ENCODE measurements around the gene FOXC1. TPM values are rescaled to one million over a fixed set of nuclear protein-coding genes. Genes with fewer than 3 reads are reported as not detected.

Gene FOXC1
- total RNA-seq, 2 donors from 2014 or later, result 13.5 to 23.6 TPM

DNA sequence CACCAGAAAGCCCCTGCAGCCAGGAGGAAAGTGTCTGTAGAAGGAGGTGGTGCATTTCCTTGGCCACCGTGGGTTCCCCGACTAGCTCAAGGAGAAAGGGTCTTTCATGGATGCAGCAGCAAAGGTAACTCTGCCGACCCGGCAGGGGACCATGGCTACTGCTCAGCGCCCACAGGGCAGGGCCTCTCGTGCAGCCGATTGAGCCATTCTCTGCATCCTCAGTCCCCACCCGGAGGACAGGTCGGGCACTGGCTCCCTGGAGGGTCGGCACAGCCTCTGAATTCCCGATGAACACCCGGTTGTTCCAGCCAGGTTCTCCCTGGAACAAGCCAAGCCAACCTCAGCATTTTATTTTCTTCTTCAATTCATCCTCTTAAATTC, 24.1 kb upstream of the FOXC1 start:
- Histone ChIP-seq H3K27ac (no peak overlapping the region), H3K36me3 (no peaks in the 10 kb centered on the region), H3K4me1 (no peaks in the 10 kb centered on the region), H3K4me3 (no peak overlapping the region), H3K27me3 (no peaks in the 10 kb centered on the region), H3K9me3 (no peaks in the 10 kb centered on the region)
- TF ChIP-seq, protein P1, sequence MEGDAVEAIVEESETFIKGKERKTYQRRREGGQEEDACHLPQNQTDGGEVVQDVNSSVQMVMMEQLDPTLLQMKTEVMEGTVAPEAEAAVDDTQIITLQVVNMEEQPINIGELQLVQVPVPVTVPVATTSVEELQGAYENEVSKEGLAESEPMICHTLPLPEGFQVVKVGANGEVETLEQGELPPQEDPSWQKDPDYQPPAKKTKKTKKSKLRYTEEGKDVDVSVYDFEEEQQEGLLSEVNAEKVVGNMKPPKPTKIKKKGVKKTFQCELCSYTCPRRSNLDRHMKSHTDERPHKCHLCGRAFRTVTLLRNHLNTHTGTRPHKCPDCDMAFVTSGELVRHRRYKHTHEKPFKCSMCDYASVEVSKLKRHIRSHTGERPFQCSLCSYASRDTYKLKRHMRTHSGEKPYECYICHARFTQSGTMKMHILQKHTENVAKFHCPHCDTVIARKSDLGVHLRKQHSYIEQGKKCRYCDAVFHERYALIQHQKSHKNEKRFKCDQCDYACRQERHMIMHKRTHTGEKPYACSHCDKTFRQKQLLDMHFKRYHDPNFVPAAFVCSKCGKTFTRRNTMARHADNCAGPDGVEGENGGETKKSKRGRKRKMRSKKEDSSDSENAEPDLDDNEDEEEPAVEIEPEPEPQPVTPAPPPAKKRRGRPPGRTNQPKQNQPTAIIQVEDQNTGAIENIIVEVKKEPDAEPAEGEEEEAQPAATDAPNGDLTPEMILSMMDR (IDR thresholded peaks at IDR 0.05), result no peak
- peak; percentile 53 for DNase-seq (ENCODE audit: low spot score)

DNA sequence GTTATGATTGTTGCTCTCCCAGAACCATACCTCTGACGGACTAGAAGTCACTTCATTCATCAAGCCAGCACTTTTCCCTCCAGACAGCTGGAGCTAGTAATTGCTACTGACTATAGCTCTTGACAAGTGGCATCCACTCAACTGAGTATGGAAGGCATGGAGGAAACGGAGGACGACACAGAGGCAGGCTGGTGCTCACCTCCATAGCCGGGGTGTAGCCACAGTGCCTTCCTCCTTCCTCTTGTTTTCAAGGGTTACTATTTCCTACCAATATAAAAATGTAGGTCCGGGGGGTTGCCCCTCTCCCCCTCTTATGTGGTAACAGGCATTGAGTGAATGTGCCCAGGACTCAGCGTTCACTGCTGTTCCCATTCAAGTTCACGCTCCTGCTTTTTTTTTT, 23.5 kb upstream of the FOXC1 start:
- TF ChIP-seq, protein P1 (IDR thresholded peaks at IDR 0.05), result no peak

DNA sequence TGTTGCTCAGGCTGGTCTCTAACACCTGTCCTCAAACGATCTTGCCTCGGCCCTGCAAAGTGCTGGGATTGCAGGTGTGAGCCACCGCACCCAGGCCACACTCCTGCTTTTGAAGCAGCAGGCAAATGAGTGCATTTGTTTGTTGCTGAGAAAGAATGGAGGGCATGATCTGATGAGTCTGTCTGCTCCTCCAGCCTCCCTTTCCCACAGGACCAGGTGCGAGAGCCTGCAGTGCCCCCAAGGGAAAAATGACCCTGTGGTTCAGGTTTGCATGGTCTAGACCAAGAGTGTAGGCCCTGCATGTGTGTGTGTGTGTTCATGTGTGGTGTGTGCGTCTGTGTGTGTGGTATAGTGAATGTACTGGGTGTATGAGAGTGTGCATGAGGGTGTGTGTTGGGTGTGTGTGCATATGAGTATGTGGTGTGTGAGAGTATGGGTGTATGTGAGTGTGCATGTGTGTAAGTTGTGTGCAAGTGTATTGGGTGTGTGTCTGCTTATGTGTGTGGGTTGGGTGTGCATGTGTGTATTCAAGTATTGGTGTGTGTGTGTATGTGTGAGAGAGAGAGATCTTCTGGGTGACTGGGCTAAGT, 22.8 kb upstream of the FOXC1 start:
- DNase-seq (ENCODE audit: low spot score), result no peak
- Histone ChIP-seq H3K9me3 (no peaks in the 10 kb centered on the region), H3K27ac (no peak overlapping the region), H3K27me3 (no peaks in the 10 kb centered on the region), H3K4me1 (no peaks in the 10 kb centered on the region), H3K4me3 (no peak overlapping the region), H3K36me3 (no peaks in the 10 kb centered on the region)
- TF ChIP-seq, protein P1 (IDR thresholded peaks at IDR 0.05), result no peak

More for the DNA sequence above, 23.5 kb upstream of the FOXC1 start:
- Histone ChIP-seq H3K27ac (no peak overlapping the region), H3K4me1 (no peaks in the 10 kb centered on the region), H3K36me3 (no peaks in the 10 kb centered on the region), H3K27me3 (no peaks in the 10 kb centered on the region), H3K9me3 (no peaks in the 10 kb centered on the region), H3K4me3 (no peak overlapping the region)
- DNase-seq (ENCODE audit: low spot score), result peak; percentile 42

DNA sequence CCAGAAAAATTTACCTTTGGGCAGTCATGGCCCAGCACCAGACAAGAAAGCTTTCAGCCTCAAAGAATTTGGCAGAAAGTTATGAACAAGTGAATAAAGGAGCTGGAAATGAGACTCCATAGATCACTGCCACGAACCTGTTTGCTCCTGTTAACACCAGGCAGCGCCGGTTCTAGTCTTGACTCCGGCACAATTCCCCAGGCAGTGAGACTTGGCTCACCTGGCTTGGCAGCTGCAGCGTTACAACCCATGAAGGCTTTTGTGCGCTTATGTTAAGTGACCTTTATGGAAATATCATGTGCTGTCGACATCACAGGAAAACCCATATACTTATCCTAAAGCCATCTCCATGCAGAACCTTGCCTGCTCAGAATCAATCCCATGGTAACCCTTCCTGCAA, 22.2 kb upstream of the FOXC1 start:
- Histone ChIP-seq H3K36me3 (no peaks in the 10 kb centered on the region), H3K27ac (no peak overlapping the region), H3K4me1 (no peaks in the 10 kb centered on the region), H3K27me3 (no peaks in the 10 kb centered on the region), H3K9me3 (no peaks in the 10 kb centered on the region), H3K4me3 (no peak overlapping the region)
- no peak for DNase-seq (ENCODE audit: low spot score)
- TF ChIP-seq, protein P1 (IDR thresholded peaks at IDR 0.05), result no peak

DNA sequence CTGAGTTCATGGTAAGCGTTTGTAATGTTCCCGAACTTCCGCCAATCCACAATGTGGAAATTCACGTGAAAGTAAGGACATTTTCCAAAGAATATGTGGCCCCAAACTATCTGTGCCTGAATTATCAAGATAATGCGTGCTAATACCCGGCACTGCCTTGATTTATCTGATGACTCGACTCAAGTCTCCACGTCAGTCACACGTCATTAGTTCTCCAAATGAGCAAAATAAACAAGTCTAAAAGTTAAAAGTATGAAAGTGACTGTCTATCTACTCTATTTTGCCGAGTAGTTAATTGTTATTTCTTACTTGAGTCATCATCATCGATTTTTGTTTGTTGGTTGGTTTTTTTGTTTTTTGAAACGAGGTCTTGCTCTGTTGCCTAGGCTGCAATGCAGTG, 21.7 kb upstream of the FOXC1 start:
- no peak overlapping the region for H3K27ac ChIP-seq
- no peaks in the 10 kb centered on the region for H3K27me3 ChIP-seq
- H3K4me3 ChIP-seq, result no peak overlapping the region
- H3K4me1 ChIP-seq, result no peaks in the 10 kb centered on the region
- no peaks in the 10 kb centered on the region for H3K36me3 ChIP-seq
- no peaks in the 10 kb centered on the region for H3K9me3 ChIP-seq
- DNase-seq (ENCODE audit: low spot score), result no peak
- TF ChIP-seq, protein P1 (IDR thresholded peaks at IDR 0.05), result no peak

DNA sequence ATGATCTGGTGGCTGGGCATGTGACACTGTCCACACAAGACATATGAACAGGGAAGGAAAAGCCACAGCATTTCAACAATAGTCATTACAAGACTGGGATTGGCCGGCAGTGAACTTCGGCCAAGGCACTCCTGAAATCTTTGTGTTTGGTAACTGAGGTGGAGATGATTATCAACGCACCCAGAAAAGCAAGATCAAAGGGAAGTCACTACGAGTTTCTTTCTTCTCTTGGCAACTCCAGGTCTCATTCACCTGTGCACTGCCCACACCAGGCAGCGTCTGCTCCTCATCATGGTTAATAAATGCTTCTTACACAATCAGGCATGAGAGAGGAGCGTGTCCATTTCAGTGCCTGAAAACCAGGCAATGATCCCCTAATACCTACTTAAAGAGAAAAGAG, 20.5 kb upstream of the FOXC1 start:
- H3K27ac ChIP-seq, result no peak overlapping the region
- no peak for DNase-seq (ENCODE audit: low spot score)
- no peak overlapping the region for H3K4me3 ChIP-seq
- TF ChIP-seq, protein P1 (IDR thresholded peaks at IDR 0.05), result no peak
- H3K36me3 ChIP-seq, result no peaks in the 10 kb centered on the region
- no peaks in the 10 kb centered on the region for H3K4me1 ChIP-seq
- no peaks in the 10 kb centered on the region for H3K27me3 ChIP-seq
- no peaks in the 10 kb centered on the region for H3K9me3 ChIP-seq
